ENCODE results near the gene GREM1. TPM values are rescaled to one million over a fixed set of nuclear protein-coding genes. Genes with fewer than 3 reads are reported as not detected.
A peak's percentile ranks its signal among the peaks of the same experiment; 100 is the strongest.

GREM1 gene
- total and polyA plus RNA-seq, 2 experiments from 2014 or later, result 3.1 to 5.7 TPM

GRCh38 chr15:32705446-32705845 lies 12.4 kb upstream of the GREM1 start:
- Histone ChIP-seq H3K27ac (no peak overlapping the region), H4K20me1 (ENCODE audit: insufficient read depth, poor library complexity, severe bottlenecking) (no peaks in the 10 kb centered on the region), H3K4me1 (ENCODE audit: insufficient read depth) (peaks cover 21% of the 10 kb centered on the region), H3K9me3 (ENCODE audit: low read depth) (no peaks in the 10 kb centered on the region), H3K79me2 (no peaks in the 10 kb centered on the region), H3K9me2 (replicated peaks; ENCODE audit: insufficient read depth) (no peaks in the 10 kb centered on the region), H2AFZ (no peak overlapping the region), H3K4me2 (no peak overlapping the region), H3K4me3 (no peak overlapping the region), H3K27me3 (peaks cover 2% of the 10 kb centered on the region), H3K36me3 (replicated peaks; ENCODE audit: insufficient read depth, low read depth) (no peaks in the 10 kb centered on the region)
- TF ChIP-seq EZH2phosphoT487 (IDR thresholded peaks at IDR 0.05; ENCODE audit: low read depth, severe bottlenecking, unreplicated experiment) (no peak), CTCF (IDR thresholded peaks at IDR 0.05; ENCODE audit: poor library complexity) (no peak), EZH2 (IDR thresholded peaks at IDR 0.05; ENCODE audit: borderline replicate concordance) (no peak)
- WGBS (ENCODE audit: low lambda C conversion rate, missing lambda C conversion rate), result 84% methylated on average over 2 of the region's 2 CpGs
- DNase-seq (ENCODE audit: low spot score), result no peak

GRCh38 chr15:32706704-32707103 lies 11.1 kb upstream of the GREM1 start:
- WGBS (ENCODE audit: low lambda C conversion rate, missing lambda C conversion rate), result 55% methylated on average over 3 of the region's 3 CpGs
- Histone ChIP-seq H3K36me3 (replicated peaks; ENCODE audit: insufficient read depth, low read depth) (no peaks in the 10 kb centered on the region), H3K9me2 (replicated peaks; ENCODE audit: insufficient read depth) (no peaks in the 10 kb centered on the region), H3K4me1 (ENCODE audit: insufficient read depth) (peaks cover 21% of the 10 kb centered on the region), H3K4me2 (no peak overlapping the region), H3K27ac (peak overlapping the region; percentile 48), H4K20me1 (ENCODE audit: insufficient read depth, poor library complexity, severe bottlenecking) (no peaks in the 10 kb centered on the region), H3K4me3 (no peak overlapping the region), H2AFZ (no peak overlapping the region), H3K79me2 (no peaks in the 10 kb centered on the region), H3K27me3 (peaks cover 2% of the 10 kb centered on the region), H3K9me3 (ENCODE audit: low read depth) (no peaks in the 10 kb centered on the region)
- DNase-seq (ENCODE audit: low spot score), result no peak
- TF ChIP-seq EZH2phosphoT487 (IDR thresholded peaks at IDR 0.05; ENCODE audit: low read depth, severe bottlenecking, unreplicated experiment) (no peak), EZH2 (IDR thresholded peaks at IDR 0.05; ENCODE audit: borderline replicate concordance) (no peak), CTCF (IDR thresholded peaks at IDR 0.05; ENCODE audit: poor library complexity) (no peak)

GRCh38 chr15:32707436-32707835 lies 10.4 kb upstream of the GREM1 start:
- no peak for DNase-seq (ENCODE audit: low spot score)
- 83% methylated on average over 6 of the region's 6 CpGs for WGBS (ENCODE audit: low lambda C conversion rate, missing lambda C conversion rate)
- no peak for TF ChIP-seq EZH2phosphoT487 (IDR thresholded peaks at IDR 0.05; ENCODE audit: low read depth, severe bottlenecking, unreplicated experiment)
- no peak for TF ChIP-seq EZH2 (IDR thresholded peaks at IDR 0.05; ENCODE audit: borderline replicate concordance)
- TF ChIP-seq CTCF (IDR thresholded peaks at IDR 0.05; ENCODE audit: poor library complexity), result no peak

More at GRCh38 chr15:32707436-32707835, 10.4 kb upstream of the GREM1 start:
- Histone ChIP-seq H3K36me3 (replicated peaks; ENCODE audit: insufficient read depth, low read depth) (no peaks in the 10 kb centered on the region), H3K27ac (no peak overlapping the region), H4K20me1 (ENCODE audit: insufficient read depth, poor library complexity, severe bottlenecking) (no peaks in the 10 kb centered on the region), H3K4me2 (no peak overlapping the region), H3K79me2 (no peaks in the 10 kb centered on the region), H3K27me3 (peaks cover 5% of the 10 kb centered on the region), H3K4me3 (no peak overlapping the region), H3K4me1 (ENCODE audit: insufficient read depth) (peaks cover 21% of the 10 kb centered on the region), H2AFZ (no peak overlapping the region), H3K9me3 (ENCODE audit: low read depth) (no peaks in the 10 kb centered on the region), H3K9me2 (replicated peaks; ENCODE audit: insufficient read depth) (no peaks in the 10 kb centered on the region)
